CD14-positive monocyte (primary cell): ENCODE data around the gene DUSP9. TPM values are rescaled to one million over a fixed set of nuclear protein-coding genes. Genes with fewer than 3 reads are reported as not detected.
A peak's percentile ranks its signal among the peaks of the same experiment; 100 is the strongest.

Experiments used
- DNase-seq, 3 donors: peaks; one replicate each; pipeline ENCODE4 v3.0.0-alpha.2; 2011 to 2022
- H2AFZ ChIP-seq: 2 replicates; pipeline ENCODE4 v1.6.0; 2012; ENCODE audit warnings: mild to moderate bottlenecking, low read depth, low read length, inconsistent platforms; ENCODE audit not compliant: insufficient read depth, poor library complexity, severe bottlenecking
- H3K27ac ChIP-seq, 2 donors: 1 replicate in 1 of 2; 2 replicates in 1 of 2; pipeline ENCODE4 v1.5.1; 2012 to 2013; ENCODE audit warnings: low read length in 2 of 2, control low read depth in 1 of 2, inconsistent platforms in 1 of 2, low read depth in 1 of 2, mild to moderate bottlenecking in 1 of 2
- H3K27me3 ChIP-seq, 2 donors: one replicate each; pipeline versions ENCODE4 v1.6.0 to v1.6.1; 2011 to 2013; ENCODE audit warnings: low read length in 2 of 2; ENCODE audit not compliant: control insufficient read depth in 2 of 2, insufficient read depth in 2 of 2
- H3K36me3 ChIP-seq, 2 donors: replicated peaks in 1 of 2; 1 replicate in 1 of 2; 2 replicates in 1 of 2; pipeline versions ENCODE4 v1.5.1 to v1.6.1; 2012 to 2013; ENCODE audit warnings: low read length in 2 of 2, control low read depth in 1 of 2, inconsistent platforms in 1 of 2, mild to moderate bottlenecking in 1 of 2; ENCODE audit not compliant: insufficient read depth in 2 of 2, control insufficient read depth in 1 of 2
- H3K4me1 ChIP-seq, 2 donors: 1 replicate in 1 of 2; 2 replicates in 1 of 2; pipeline versions ENCODE4 v1.5.1 to v1.6.1; 2012 to 2013; ENCODE audit warnings: low read length in 2 of 2, control low read depth in 1 of 2, inconsistent platforms in 1 of 2, mild to moderate bottlenecking in 1 of 2, moderate library complexity in 1 of 2; ENCODE audit not compliant: insufficient read depth in 2 of 2, control insufficient read depth in 1 of 2
- H3K4me2 ChIP-seq: replicated peaks from 2 replicates; pipeline ENCODE3; 2012; ENCODE audit warnings: low read length, moderate library complexity, mild to moderate bottlenecking; ENCODE audit not compliant: poor library complexity, severe bottlenecking; ENCODE audit errors: extremely low read depth
- H3K4me3 ChIP-seq, 3 experiments: fragments of 200-600 bp in 1 of 3; sonication (generic) in 1 of 3; replicated peaks in 1 of 3; 1 replicate in 2 of 3; 2 replicates in 1 of 3; pipeline ENCODE4 v1.5.1; 2011 to 2013; ENCODE audit warnings: low read length in 3 of 3, mild to moderate bottlenecking in 3 of 3, control low read depth in 2 of 3, low read depth in 2 of 3, inconsistent platforms in 1 of 3, moderate library complexity in 1 of 3
- H3K79me2 ChIP-seq: 2 replicates; pipeline ENCODE4 v1.6.0; 2012; ENCODE audit warnings: mild to moderate bottlenecking, control low read depth, inconsistent platforms, low read length, moderate library complexity; ENCODE audit not compliant: insufficient read depth
- H3K9ac ChIP-seq: 2 replicates; pipeline ENCODE4 v1.6.0; 2017; ENCODE audit warnings: low read length, mild to moderate bottlenecking; ENCODE audit not compliant: insufficient read depth, poor library complexity, severe bottlenecking
- H3K9me3 ChIP-seq, 2 donors: replicated peaks in 1 of 2; 1 replicate in 1 of 2; 2 replicates in 1 of 2; pipeline versions ENCODE4 v1.5.1 to v1.6.1; 2012 to 2013; ENCODE audit warnings: low read length in 2 of 2, control low read depth in 1 of 2; ENCODE audit not compliant: control insufficient read depth in 1 of 2, insufficient read depth in 1 of 2
- H4K20me1 ChIP-seq: 2 replicates; pipeline ENCODE4 v1.6.0; 2012; ENCODE audit warnings: mild to moderate bottlenecking, low read length, control low read depth, moderate library complexity; ENCODE audit not compliant: insufficient read depth
- H3K27ac Mint-ChIP-seq, 7 donors: one replicate each; pipeline ENCODE4 v1.8.0; 2020; ENCODE audit warnings: mild to moderate bottlenecking in 7 of 7, mixed read lengths in 7 of 7, moderate library complexity in 6 of 7, inconsistent platforms in 2 of 7
- H3K27me3 Mint-ChIP-seq, 3 donors: one replicate each; pipeline ENCODE4 v1.8.0; 2021 to 2022; ENCODE audit warnings: low read depth in 3 of 3, mild to moderate bottlenecking in 3 of 3, mixed read lengths in 3 of 3, moderate library complexity in 3 of 3, inconsistent platforms in 1 of 3
- H3K36me3 Mint-ChIP-seq, 2 donors: one replicate each; pipeline ENCODE4 v1.8.0; 2020; ENCODE audit warnings: mixed read lengths in 2 of 2, inconsistent platforms in 1 of 2, mild to moderate bottlenecking in 1 of 2
- H3K4me1 Mint-ChIP-seq: one replicate; pipeline ENCODE4 v1.8.0; 2020; ENCODE audit warnings: mild to moderate bottlenecking, mixed read lengths
- H3K4me3 Mint-ChIP-seq, 2 donors: one replicate each; pipeline ENCODE4 v1.8.0; 2020; ENCODE audit warnings: mild to moderate bottlenecking in 2 of 2, mixed read lengths in 2 of 2, moderate library complexity in 1 of 2
- H3K9me3 Mint-ChIP-seq, 7 donors: one replicate each; pipeline ENCODE4 v1.8.0; 2020 to 2022; ENCODE audit warnings: mixed read lengths in 7 of 7, mild to moderate bottlenecking in 6 of 7, moderate library complexity in 6 of 7, inconsistent platforms in 2 of 7
- WGBS: methylation state at CpG from one replicate; pipeline ENCODE4 v1.1.5; 2013; ENCODE audit warnings: missing lambda C conversion rate; ENCODE audit not compliant: insufficient coverage; 5-methylcytosine and 5-hydroxymethylcytosine counted together
- intact Hi-C, 2 donors: fragments of 100-400 bp; cut with micrococcal nuclease; formaldehyde crosslinking; loops; one replicate each; pipeline versions ENCODE4 v1.15.0 to v1.15.1; 2023
- polyA plus RNA-seq, 3 donors: library from polyadenylated mRNA; depleted of rRNA in 1 of 3; unstranded in 2 of 3; stranded (reverse) in 1 of 3; fragments of 300-500 nt in 2 of 3; fragments of >200 nt in 1 of 3; fragmentation: Illumina TruSeq in 2 of 3; gene quantifications; 1 replicate in 2 of 3; 2 replicates in 1 of 3; pipeline ENCODE4 v1.2.3, GENCODE V29; 2012 to 2021
- TF ChIP-seq, protein P1 (sequence below): fragments of 200-600 bp; IDR thresholded peaks from one replicate; pipeline ENCODE4 v1.8.0; 2022; ENCODE audit warnings: antibody characterized with exemption, mild to moderate bottlenecking

DUSP9 gene
- polyA plus RNA-seq, 3 donors, result not detected

DNA sequence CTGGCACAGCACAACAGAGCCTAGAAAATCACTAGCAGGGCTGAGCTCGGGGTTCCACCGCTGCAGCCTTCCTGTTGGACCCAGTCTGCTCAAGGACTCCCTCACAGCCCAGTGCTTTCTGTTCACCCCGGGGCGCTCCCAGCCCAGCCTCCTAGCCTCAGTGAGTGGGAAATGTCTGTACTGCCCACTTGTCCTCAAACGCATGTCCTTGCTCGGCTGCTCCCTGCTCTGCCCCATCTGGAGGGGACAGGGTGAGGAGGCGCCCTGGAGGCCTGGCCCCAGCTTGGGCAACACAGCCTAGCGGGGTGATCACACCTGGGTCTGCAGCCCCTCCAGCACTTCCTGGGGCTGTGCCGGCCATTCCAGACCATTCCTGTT lies 36.2 kb upstream of the DUSP9 start:
- H3K27me3 ChIP-seq, result peaks cover 0 to 8% of the 10 kb centered on the region in 2 donors
- Mint-ChIP-seq H3K4me1 (peaks cover 19% of the 10 kb centered on the region), H3K36me3 (no peaks in the 10 kb centered on the region), H3K27me3 (peaks cover 11 to 40% (median 35%) of the 10 kb centered on the region in 3 donors), H3K27ac (no peak overlapping the region), H3K4me3 (peak overlapping the region; percentile 81 to 85), H3K9me3 (peaks cover 0 to 16% (median 5%) of the 10 kb centered on the region in 7 donors)
- no peaks in the 10 kb centered on the region for H4K20me1 ChIP-seq
- H3K36me3 ChIP-seq, result no peaks in the 10 kb centered on the region
- DNase-seq, result no peak
- H3K9ac ChIP-seq, result no peak overlapping the region
- no peak overlapping the region for H3K27ac ChIP-seq
- TF ChIP-seq, protein P1, sequence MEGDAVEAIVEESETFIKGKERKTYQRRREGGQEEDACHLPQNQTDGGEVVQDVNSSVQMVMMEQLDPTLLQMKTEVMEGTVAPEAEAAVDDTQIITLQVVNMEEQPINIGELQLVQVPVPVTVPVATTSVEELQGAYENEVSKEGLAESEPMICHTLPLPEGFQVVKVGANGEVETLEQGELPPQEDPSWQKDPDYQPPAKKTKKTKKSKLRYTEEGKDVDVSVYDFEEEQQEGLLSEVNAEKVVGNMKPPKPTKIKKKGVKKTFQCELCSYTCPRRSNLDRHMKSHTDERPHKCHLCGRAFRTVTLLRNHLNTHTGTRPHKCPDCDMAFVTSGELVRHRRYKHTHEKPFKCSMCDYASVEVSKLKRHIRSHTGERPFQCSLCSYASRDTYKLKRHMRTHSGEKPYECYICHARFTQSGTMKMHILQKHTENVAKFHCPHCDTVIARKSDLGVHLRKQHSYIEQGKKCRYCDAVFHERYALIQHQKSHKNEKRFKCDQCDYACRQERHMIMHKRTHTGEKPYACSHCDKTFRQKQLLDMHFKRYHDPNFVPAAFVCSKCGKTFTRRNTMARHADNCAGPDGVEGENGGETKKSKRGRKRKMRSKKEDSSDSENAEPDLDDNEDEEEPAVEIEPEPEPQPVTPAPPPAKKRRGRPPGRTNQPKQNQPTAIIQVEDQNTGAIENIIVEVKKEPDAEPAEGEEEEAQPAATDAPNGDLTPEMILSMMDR, result no peak
- H3K4me2 ChIP-seq, result peak overlapping the region; percentile 81
- 100% methylated on average over 5 of the region's 9 CpGs for WGBS
- intact Hi-C loops, result no loop called here
- H2AFZ ChIP-seq, result peak overlapping the region; percentile 63
- H3K4me1 ChIP-seq, result peaks cover 17 to 22% of the 10 kb centered on the region in 2 donors
- H3K9me3 ChIP-seq, result no peaks in the 10 kb centered on the region
- peak overlapping the region in 1 of 3 experiments; percentile 71 for H3K4me3 ChIP-seq
- H3K79me2 ChIP-seq, result no peaks in the 10 kb centered on the region

DNA sequence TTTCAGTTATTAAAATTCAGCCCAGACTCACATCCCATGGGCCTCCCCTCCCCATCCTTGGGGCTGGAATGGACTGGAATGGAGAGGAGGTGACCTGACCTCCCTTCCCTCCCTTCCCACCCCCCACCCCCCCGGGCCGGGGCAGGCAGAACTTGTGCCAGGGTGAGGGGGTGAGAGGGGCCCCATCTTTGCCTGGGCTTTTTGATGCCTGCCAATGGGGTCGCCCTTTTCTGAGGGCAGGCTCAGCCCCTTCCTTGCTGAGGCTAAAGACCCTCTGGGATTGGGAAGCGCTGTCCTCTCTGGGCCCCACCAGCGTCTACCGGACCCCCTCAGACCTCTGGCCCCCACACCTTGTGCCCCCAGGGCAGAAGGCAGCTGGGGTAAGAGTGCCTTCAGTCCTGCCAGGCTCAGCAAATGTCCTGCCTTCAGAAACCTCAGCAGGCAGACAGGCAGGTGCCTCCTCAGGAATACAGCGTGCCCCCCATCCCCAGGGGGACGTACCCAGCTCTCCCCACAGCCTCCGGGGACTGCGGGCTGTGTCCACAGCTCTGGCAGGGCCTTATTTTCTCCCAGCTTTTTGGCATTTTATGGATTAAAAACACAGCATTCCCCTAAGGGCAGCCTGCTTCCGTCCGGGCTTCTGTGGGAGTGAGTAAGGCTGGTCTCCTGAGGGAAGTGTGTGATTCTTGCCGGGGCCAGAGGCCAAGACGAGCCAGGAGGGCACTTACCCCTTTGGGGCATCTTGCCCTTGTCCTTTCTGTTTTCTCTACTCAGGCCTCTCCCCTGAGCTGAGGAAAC lies 35.5 kb upstream of the DUSP9 start:
- H3K4me2 ChIP-seq, result no peak overlapping the region
- no peak overlapping the region for H3K4me3 Mint-ChIP-seq
- H3K9me3 ChIP-seq, result no peaks in the 10 kb centered on the region
- no peak overlapping the region for H2AFZ ChIP-seq
- H3K27me3 Mint-ChIP-seq, result peaks cover 10 to 42% (median 34%) of the 10 kb centered on the region in 3 donors
- H3K36me3 ChIP-seq, result no peaks in the 10 kb centered on the region
- no peak overlapping the region for H3K27ac ChIP-seq
- H3K79me2 ChIP-seq, result no peaks in the 10 kb centered on the region
- peaks cover 0 to 16% (median 5%) of the 10 kb centered on the region in 7 donors for H3K9me3 Mint-ChIP-seq
- H3K27me3 ChIP-seq, result peaks cover 2 to 8% of the 10 kb centered on the region in 2 donors
- WGBS, result 100% methylated on average over 2 of the region's 14 CpGs
- no peak for DNase-seq
- no peaks in the 10 kb centered on the region for H3K36me3 Mint-ChIP-seq
- no peak overlapping the region for H3K27ac Mint-ChIP-seq
- no peak overlapping the region for H3K9ac ChIP-seq
- H4K20me1 ChIP-seq, result no peaks in the 10 kb centered on the region
- H3K4me1 ChIP-seq, result peaks cover 17 to 22% of the 10 kb centered on the region in 2 donors
- peaks cover 19% of the 10 kb centered on the region for H3K4me1 Mint-ChIP-seq
- no peak overlapping the region for H3K4me3 ChIP-seq
- TF ChIP-seq, protein P1, result no peak
- intact Hi-C loops, result no loop called here
